ENCODE measurements around the gene SHFL. TPM values are rescaled to one million over a fixed set of nuclear protein-coding genes. Genes with fewer than 3 reads are reported as not detected.
A peak's percentile ranks its signal among the peaks of the same experiment; 100 is the strongest.

Gene SHFL
- total RNA-seq, 1 experiment from 2014 or later = 17.4 TPM

DNA sequence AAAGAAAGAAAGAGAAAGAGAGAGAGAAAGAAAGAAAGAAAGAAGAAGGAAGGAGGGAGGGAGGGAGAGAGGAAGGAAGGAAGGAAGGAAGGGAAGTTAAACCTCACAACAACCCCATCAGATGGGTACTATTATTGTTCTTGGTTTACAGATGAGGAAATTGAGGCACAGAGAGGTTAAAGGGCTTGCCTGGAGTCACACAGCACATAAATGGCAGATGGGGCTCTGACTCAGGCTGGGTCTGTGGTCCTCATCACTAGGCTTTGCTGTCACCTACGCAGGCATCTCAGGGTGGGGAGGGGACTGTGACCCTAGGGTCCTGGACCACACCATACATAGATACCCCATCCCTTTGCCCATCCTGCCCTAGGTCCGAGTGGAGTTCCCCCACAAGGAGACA lies 36.5 kb upstream of the SHFL start:
- intact Hi-C loops (cut with micrococcal nuclease; ENCODE audit: unreplicated experiment) (no loop called here), in situ Hi-C loops (cut with HindIII; ENCODE audit: low pct_unique_long_range_greater_than_20kb, low sequenced_read_pairs) (no loop called here)
- BruUV-seq (replicated peaks) = no TSS peak
- H3K4me1 ChIP-seq (ENCODE audit: control insufficient read depth, insufficient read depth, low read length) = no peaks in the 10 kb centered on the region
- H3K9me3 ChIP-seq (ENCODE audit: control insufficient read depth, insufficient read depth, low read depth, low read length) = no peaks in the 10 kb centered on the region
- CTCF ChIA-PET = interaction anchor here (0.6 kb wide), 1 partner anchor 23 kb away, joined by 4 read pairs; no protein-coding TSS in a partner anchor
- no peaks in the 10 kb centered on the region for H3K27me3 ChIP-seq (ENCODE audit: control insufficient read depth, insufficient read depth, low read length)
- no peak overlapping the region for H3K4me3 ChIP-seq (ENCODE audit: low read depth in 2 of 2, low read length in 2 of 2)
- POLR2A ChIA-PET = no interaction called here
- no peak for ATAC-seq
- H3K27ac ChIP-seq (ENCODE audit: low read length) = no peak overlapping the region
- TF ChIP-seq SIN3A (IDR thresholded peaks at IDR 0.05; ENCODE audit: borderline replicate concordance, insufficient read depth, low read depth, low read length) (no peak), TCF7L2 (IDR thresholded peaks at IDR 0.05; ENCODE audit: low read depth, low read length) (no peak), CTCF (IDR thresholded peaks at IDR 0.05) (no peak), POLR2AphosphoS5 (IDR thresholded peaks at IDR 0.05; ENCODE audit: low read depth, low read length) (no peak)
- TF ChIP-seq, protein P1, sequence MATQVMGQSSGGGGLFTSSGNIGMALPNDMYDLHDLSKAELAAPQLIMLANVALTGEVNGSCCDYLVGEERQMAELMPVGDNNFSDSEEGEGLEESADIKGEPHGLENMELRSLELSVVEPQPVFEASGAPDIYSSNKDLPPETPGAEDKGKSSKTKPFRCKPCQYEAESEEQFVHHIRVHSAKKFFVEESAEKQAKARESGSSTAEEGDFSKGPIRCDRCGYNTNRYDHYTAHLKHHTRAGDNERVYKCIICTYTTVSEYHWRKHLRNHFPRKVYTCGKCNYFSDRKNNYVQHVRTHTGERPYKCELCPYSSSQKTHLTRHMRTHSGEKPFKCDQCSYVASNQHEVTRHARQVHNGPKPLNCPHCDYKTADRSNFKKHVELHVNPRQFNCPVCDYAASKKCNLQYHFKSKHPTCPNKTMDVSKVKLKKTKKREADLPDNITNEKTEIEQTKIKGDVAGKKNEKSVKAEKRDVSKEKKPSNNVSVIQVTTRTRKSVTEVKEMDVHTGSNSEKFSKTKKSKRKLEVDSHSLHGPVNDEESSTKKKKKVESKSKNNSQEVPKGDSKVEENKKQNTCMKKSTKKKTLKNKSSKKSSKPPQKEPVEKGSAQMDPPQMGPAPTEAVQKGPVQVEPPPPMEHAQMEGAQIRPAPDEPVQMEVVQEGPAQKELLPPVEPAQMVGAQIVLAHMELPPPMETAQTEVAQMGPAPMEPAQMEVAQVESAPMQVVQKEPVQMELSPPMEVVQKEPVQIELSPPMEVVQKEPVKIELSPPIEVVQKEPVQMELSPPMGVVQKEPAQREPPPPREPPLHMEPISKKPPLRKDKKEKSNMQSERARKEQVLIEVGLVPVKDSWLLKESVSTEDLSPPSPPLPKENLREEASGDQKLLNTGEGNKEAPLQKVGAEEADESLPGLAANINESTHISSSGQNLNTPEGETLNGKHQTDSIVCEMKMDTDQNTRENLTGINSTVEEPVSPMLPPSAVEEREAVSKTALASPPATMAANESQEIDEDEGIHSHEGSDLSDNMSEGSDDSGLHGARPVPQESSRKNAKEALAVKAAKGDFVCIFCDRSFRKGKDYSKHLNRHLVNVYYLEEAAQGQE (IDR thresholded peaks at IDR 0.05; ENCODE audit: insufficient read depth in 1 of 2, low read depth in 2 of 2, low read length in 1 of 2) = no peak
- H3K36me3 ChIP-seq (ENCODE audit: control insufficient read depth, insufficient read depth, low read length) = no peaks in the 10 kb centered on the region
- no peak for DNase-seq (ENCODE audit: low read depth, low spot score)

DNA sequence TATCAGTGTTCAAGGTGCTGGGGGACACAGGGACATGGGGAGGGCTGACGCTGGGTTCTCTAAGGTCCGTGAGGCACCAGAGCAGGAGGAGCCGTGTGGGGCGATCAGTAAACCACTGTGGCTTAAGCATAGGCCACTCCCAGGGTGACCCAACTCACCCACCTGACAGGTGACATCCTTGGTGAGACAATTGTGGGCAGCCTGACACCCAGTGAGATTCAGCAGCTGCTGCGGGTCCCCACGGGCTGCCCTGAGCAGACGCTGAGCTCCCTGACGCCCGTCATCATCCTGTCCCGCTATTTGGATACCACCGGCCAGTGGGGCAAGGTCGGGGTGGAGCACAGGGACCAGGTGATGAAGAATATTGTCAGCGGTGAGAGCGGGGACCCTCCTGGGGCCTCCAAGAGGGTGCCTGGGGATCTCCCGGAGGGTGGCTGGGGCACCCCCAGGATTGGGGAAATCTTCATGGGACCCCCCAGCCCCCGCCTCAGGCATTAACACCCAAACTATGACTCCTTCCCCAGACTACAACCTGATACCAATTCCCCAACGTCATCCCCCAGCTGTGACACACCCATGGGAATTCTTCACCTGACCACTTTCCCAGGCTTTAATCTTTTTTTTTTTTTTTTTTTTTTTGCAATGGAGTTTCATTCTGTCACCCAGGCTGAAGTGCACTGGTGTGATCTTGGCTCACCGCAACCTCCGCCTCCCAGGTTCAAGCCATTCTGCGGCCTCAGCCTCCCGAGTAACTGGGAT lies 33.3 kb upstream of the SHFL start:
- Histone ChIP-seq H3K4me3 (ENCODE audit: low read depth in 2 of 2, low read length in 2 of 2) (no peak overlapping the region), H3K27me3 (ENCODE audit: control insufficient read depth, insufficient read depth, low read length) (no peaks in the 10 kb centered on the region), H3K36me3 (ENCODE audit: control insufficient read depth, insufficient read depth, low read length) (no peaks in the 10 kb centered on the region), H3K27ac (ENCODE audit: low read length) (no peak overlapping the region), H3K4me1 (ENCODE audit: control insufficient read depth, insufficient read depth, low read length) (no peaks in the 10 kb centered on the region), H3K9me3 (ENCODE audit: control insufficient read depth, insufficient read depth, low read depth, low read length) (no peaks in the 10 kb centered on the region)
- ChIA-PET POLR2A (no interaction called here), CTCF (no interaction called here)
- in situ Hi-C loops (cut with HindIII; ENCODE audit: low pct_unique_long_range_greater_than_20kb, low sequenced_read_pairs) (no loop called here), intact Hi-C loops (cut with micrococcal nuclease; ENCODE audit: unreplicated experiment) (no loop called here)
- no TSS peak for BruUV-seq (replicated peaks)
- TF ChIP-seq SIN3A (IDR thresholded peaks at IDR 0.05; ENCODE audit: borderline replicate concordance, insufficient read depth, low read depth, low read length) (no peak), POLR2AphosphoS5 (IDR thresholded peaks at IDR 0.05; ENCODE audit: low read depth, low read length) (no peak), CTCF (IDR thresholded peaks at IDR 0.05) (no peak), TCF7L2 (IDR thresholded peaks at IDR 0.05; ENCODE audit: low read depth, low read length) (no peak)
- TF ChIP-seq, protein P1 (IDR thresholded peaks at IDR 0.05; ENCODE audit: insufficient read depth in 1 of 2, low read depth in 2 of 2, low read length in 1 of 2) = no peak
- no peak for DNase-seq (ENCODE audit: low read depth, low spot score)
- ATAC-seq = peak; percentile 52; the same call in 1 of the 2 replicates
